Fibroblast of skin of right biceps (primary cell): ENCODE data around the gene MLLT3.
A peak's percentile ranks its signal among the peaks of the same experiment; 100 is the strongest.

ENCODE experiments used
- DNase-seq: peaks from one replicate; pipeline ENCODE4 v3.0.0-alpha.2; 2013

Gene MLLT3

GRCh38 chr9:20508242-20508641, 114.1 kb downstream of the MLLT3 start:
- DNase-seq = no peak

GRCh38 chr9:20507431-20507830, 114.9 kb downstream of the MLLT3 start:
- no peak for DNase-seq

- no peak for DNase-seq
Observed at GRCh38 chr9:20506099-20506900, 116.0 kb downstream of the MLLT3 start.

- DNase-seq = no peak
Observed at GRCh38 chr9:20505574-20505973, 116.7 kb downstream of the MLLT3 start.

GRCh38 chr9:20504930-20505329, 117.4 kb downstream of the MLLT3 start:
- DNase-seq = no peak

GRCh38 chr9:20500101-20500500, 122.2 kb downstream of the MLLT3 start:
- no peak for DNase-seq

- no peak for DNase-seq
Observed at GRCh38 chr9:20499013-20499412, 123.3 kb downstream of the MLLT3 start.

- no peak for DNase-seq
Observed at GRCh38 chr9:20496328-20496727, 126.0 kb downstream of the MLLT3 start.

- no peak for DNase-seq
Observed at GRCh38 chr9:20495098-20495497, 127.2 kb downstream of the MLLT3 start.

- no peak for DNase-seq
Observed at GRCh38 chr9:20494035-20494434, 128.3 kb downstream of the MLLT3 start.

GRCh38 chr9:20492772-20493171, 129.5 kb downstream of the MLLT3 start:
- DNase-seq = no peak

- no peak for DNase-seq
Observed at GRCh38 chr9:20491612-20492011, 130.7 kb downstream of the MLLT3 start.

GRCh38 chr9:20490246-20490834, 132.0 kb downstream of the MLLT3 start:
- no peak for DNase-seq

GRCh38 chr9:20488691-20489090, 133.6 kb downstream of the MLLT3 start:
- DNase-seq = no peak

GRCh38 chr9:20486552-20486951, 135.7 kb downstream of the MLLT3 start:
- no peak for DNase-seq

GRCh38 chr9:20481437-20481836, 140.9 kb downstream of the MLLT3 start:
- no peak for DNase-seq

GRCh38 chr9:20480249-20480648, 142.1 kb downstream of the MLLT3 start:
- no peak for DNase-seq

- no peak for DNase-seq
Observed at GRCh38 chr9:20479419-20480155, 142.7 kb downstream of the MLLT3 start.

GRCh38 chr9:20478786-20479185, 143.5 kb downstream of the MLLT3 start:
- no peak for DNase-seq

- peak; percentile 26 for DNase-seq
Observed at GRCh38 chr9:20477940-20478620, 144.2 kb downstream of the MLLT3 start.

- DNase-seq = no peak
Observed at GRCh38 chr9:20476912-20477521, 145.3 kb downstream of the MLLT3 start.

- no peak for DNase-seq
Observed at GRCh38 chr9:20474496-20474895, 147.8 kb downstream of the MLLT3 start.

GRCh38 chr9:20473515-20474013, 148.7 kb downstream of the MLLT3 start:
- DNase-seq = no peak
